NB4 (cell line): Measurements from ENCODE around the gene ZNF175.

Experiments used
- CTCF ChIP-seq: IDR thresholded peaks from one replicate; pipeline ENCODE4 v1.5.1; 2012; ENCODE audit warnings: low read depth, low read length
- MAX ChIP-seq: IDR thresholded peaks from 2 replicates; pipeline ENCODE4 v1.6.1; 2011; ENCODE audit warnings: low read depth, low read length
- MYC ChIP-seq: IDR thresholded peaks from 2 replicates; pipeline ENCODE4 v1.6.1; 2011; ENCODE audit warnings: low read depth, low read length
- POLR2A ChIP-seq: IDR thresholded peaks from 2 replicates; pipeline ENCODE4 v1.6.1; 2011; ENCODE audit warnings: mild to moderate bottlenecking; ENCODE audit not compliant: insufficient read length; ENCODE audit errors: extremely low read depth

- TF ChIP-seq CTCF = no peak
- no peak for TF ChIP-seq POLR2A
- TF ChIP-seq MYC = no peak
- TF ChIP-seq MAX = no peak
Measured at GRCh38 chr19:51568456-51568855, 2.6 kb upstream of the ZNF175 start.
